COLO668 (cell line): ENCODE results near the gene CYTH3.

Source experiments
- DNase-seq: peaks from one replicate; lab custom pipeline; 2025; ENCODE audit not compliant: unreplicated experiment; lab: John Stamatoyannopoulos, UW

Gene CYTH3

GRCh38 chr7:6258440-6259182 is 13.8 kb downstream of the CYTH3 start:
- DNase-seq: no peak

- no peak for DNase-seq
Measured at GRCh38 chr7:6257675-6258074, 14.7 kb downstream of the CYTH3 start.

- no peak for DNase-seq
Measured at GRCh38 chr7:6256677-6257535, 15.5 kb downstream of the CYTH3 start.

- no peak for DNase-seq
Measured at GRCh38 chr7:6256109-6256483, 16.3 kb downstream of the CYTH3 start.

GRCh38 chr7:6254866-6255265 is 17.6 kb downstream of the CYTH3 start:
- DNase-seq: no peak

- DNase-seq: no peak
Measured at GRCh38 chr7:6252748-6253147, 19.7 kb downstream of the CYTH3 start.

GRCh38 chr7:6252341-6252746 is 20.1 kb downstream of the CYTH3 start:
- no peak for DNase-seq

GRCh38 chr7:6251653-6252052 is 20.8 kb downstream of the CYTH3 start:
- no peak for DNase-seq

- no peak for DNase-seq
Measured at GRCh38 chr7:6250364-6250833, 22.0 kb downstream of the CYTH3 start.

GRCh38 chr7:6249043-6249442 is 23.4 kb downstream of the CYTH3 start:
- DNase-seq: no peak

- no peak for DNase-seq
Measured at GRCh38 chr7:6248581-6248980, 23.8 kb downstream of the CYTH3 start.

- no peak for DNase-seq
Measured at GRCh38 chr7:6246251-6246917, 26.0 kb downstream of the CYTH3 start.

GRCh38 chr7:6244021-6244420 is 28.4 kb downstream of the CYTH3 start:
- DNase-seq: no peak

GRCh38 chr7:6243168-6243567 is 29.3 kb downstream of the CYTH3 start:
- DNase-seq: no peak

- no peak for DNase-seq
Measured at GRCh38 chr7:6242561-6242960, 29.9 kb downstream of the CYTH3 start.

GRCh38 chr7:6241607-6241973 is 30.8 kb downstream of the CYTH3 start:
- no peak for DNase-seq

- peak; percentile 30 for DNase-seq
Measured at GRCh38 chr7:6238309-6238925, 34.0 kb downstream of the CYTH3 start.

- no peak for DNase-seq
Measured at GRCh38 chr7:6237730-6238129, 34.7 kb downstream of the CYTH3 start.

- no peak for DNase-seq
Measured at GRCh38 chr7:6237011-6237410, 35.4 kb downstream of the CYTH3 start.

GRCh38 chr7:6235029-6235871 is 37.2 kb downstream of the CYTH3 start:
- no peak for DNase-seq
